ENCODE results near the gene RPS28. TPM values are rescaled to one million over a fixed set of nuclear protein-coding genes. Genes with fewer than 3 reads are reported as not detected.
"Not testable (repeated sequence)": the region's sequence is repeated elsewhere in the genome, so short reads cannot be mapped to it uniquely, and the experiment has no call there.

RPS28 gene
- total RNA-seq, 1 experiment from 2014 or later = 1,301 TPM

DNA sequence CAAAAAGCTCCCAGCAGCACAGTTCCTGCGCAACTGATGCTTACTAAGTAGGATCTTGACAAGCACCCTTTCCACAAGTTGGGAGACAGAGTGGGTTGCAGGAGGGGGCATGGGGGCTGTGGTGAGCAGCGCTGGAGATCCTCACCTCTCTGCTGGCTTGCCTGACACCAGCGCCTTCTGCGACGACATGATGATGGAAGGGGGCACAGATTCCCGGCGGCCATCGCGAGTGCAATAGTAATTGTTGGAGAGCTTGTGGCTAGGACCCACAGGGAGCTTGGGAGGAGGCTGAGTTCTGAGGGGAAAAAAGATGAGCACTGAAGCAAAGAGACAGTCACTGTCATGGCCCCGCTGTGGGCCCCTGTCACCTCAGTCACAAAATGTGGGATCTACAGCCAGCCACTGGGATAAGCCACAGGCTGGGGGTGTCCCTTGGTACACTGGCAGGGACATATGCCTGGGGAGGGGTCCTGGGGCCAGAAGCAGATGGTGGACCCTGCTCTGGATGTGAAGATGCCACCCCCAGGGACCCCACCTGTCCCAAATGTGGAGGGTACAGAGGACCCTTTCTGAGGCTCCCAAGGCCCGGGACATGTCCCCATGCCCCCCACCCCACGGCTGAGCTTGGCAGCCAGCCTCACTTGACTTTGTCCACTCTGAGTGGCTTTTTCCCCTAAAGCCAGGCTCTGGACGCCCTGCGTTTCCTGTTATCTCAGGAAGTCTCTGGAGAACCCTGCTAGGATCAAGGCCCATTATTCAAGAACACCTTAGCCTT, 4.8 kb upstream of the RPS28 start:
- intact Hi-C loops (cut with micrococcal nuclease; ENCODE audit: unreplicated experiment) = no loop called here
- Histone ChIP-seq H3K27me3 (replicated peaks; ENCODE audit: insufficient read depth, low read depth, low read length, poor library complexity) (no peaks in the 10 kb centered on the region), H3K36me3 (ENCODE audit: insufficient read depth, low read length, poor library complexity, severe bottlenecking) (peaks cover 18% of the 10 kb centered on the region), H3K4me3 (ENCODE audit: low read depth, low read length, poor library complexity, severe bottlenecking) (no peak overlapping the region), H3K27ac (ENCODE audit: low read depth, low read length, poor library complexity, severe bottlenecking) (no peak overlapping the region), H3K4me1 (ENCODE audit: insufficient read depth, low read length, poor library complexity, severe bottlenecking) (peaks cover 19% of the 10 kb centered on the region), H3K9me3 (ENCODE audit: low read depth, low read length, poor library complexity, severe bottlenecking) (no peaks in the 10 kb centered on the region)
- ChIA-PET POLR2A (ENCODE audit: low non-redundant PET) (no interaction called here), CTCF (no interaction called here)
- BruUV-seq (replicated peaks) = no TSS peak
- DNase-seq (ENCODE audit: low spot score) = no peak
- TF ChIP-seq, protein P1, sequence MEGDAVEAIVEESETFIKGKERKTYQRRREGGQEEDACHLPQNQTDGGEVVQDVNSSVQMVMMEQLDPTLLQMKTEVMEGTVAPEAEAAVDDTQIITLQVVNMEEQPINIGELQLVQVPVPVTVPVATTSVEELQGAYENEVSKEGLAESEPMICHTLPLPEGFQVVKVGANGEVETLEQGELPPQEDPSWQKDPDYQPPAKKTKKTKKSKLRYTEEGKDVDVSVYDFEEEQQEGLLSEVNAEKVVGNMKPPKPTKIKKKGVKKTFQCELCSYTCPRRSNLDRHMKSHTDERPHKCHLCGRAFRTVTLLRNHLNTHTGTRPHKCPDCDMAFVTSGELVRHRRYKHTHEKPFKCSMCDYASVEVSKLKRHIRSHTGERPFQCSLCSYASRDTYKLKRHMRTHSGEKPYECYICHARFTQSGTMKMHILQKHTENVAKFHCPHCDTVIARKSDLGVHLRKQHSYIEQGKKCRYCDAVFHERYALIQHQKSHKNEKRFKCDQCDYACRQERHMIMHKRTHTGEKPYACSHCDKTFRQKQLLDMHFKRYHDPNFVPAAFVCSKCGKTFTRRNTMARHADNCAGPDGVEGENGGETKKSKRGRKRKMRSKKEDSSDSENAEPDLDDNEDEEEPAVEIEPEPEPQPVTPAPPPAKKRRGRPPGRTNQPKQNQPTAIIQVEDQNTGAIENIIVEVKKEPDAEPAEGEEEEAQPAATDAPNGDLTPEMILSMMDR (conservative IDR thresholded peaks at IDR 0.05; ENCODE audit: low read depth, low read length) = no peak
- TF ChIP-seq EZH2 (IDR thresholded peaks at IDR 0.05; ENCODE audit: borderline replicate concordance, low read depth, low read length, poor library complexity, severe bottlenecking) = no peak

DNA sequence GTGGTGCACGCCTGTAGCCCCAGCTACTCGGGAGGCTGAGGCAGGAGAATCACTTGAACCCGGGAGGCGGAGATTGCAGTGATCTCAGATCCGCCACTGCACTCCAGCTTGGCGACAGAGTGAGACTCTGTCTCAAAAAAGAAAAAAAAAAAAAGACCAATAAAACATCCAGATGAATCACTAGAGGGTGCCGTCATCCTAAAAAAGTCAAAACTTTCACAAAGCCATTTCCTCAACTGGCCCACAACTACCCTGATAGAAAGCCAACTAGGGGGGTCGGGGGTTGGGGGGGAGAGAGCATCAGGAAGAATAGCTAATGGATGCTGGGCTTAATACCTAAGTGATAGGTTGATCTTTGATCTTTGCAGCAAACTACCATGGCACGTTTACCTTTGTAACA, 2.5 kb upstream of the RPS28 start:
- intact Hi-C loops (cut with micrococcal nuclease; ENCODE audit: unreplicated experiment); POLR2A ChIA-PET (ENCODE audit: low non-redundant PET); DNase-seq (ENCODE audit: low spot score); H3K27me3 ChIP-seq (replicated peaks; ENCODE audit: insufficient read depth, low read depth, low read length, poor library complexity); H3K9me3 ChIP-seq (ENCODE audit: low read depth, low read length, poor library complexity, severe bottlenecking); BruUV-seq (replicated peaks); H3K27ac ChIP-seq (ENCODE audit: low read depth, low read length, poor library complexity, severe bottlenecking); H3K4me3 ChIP-seq (ENCODE audit: low read depth, low read length, poor library complexity, severe bottlenecking): not testable (repeated sequence)
- CTCF ChIA-PET = interaction anchor here (0.7 kb wide), 2 partner anchors 36 to 260 kb away, joined by 3 to 5 read pairs; no protein-coding TSS in a partner anchor
- H3K4me1 ChIP-seq (ENCODE audit: insufficient read depth, low read length, poor library complexity, severe bottlenecking) = peaks cover 22% of the 10 kb centered on the region
- H3K36me3 ChIP-seq (ENCODE audit: insufficient read depth, low read length, poor library complexity, severe bottlenecking) = peaks cover 30% of the 10 kb centered on the region

DNA sequence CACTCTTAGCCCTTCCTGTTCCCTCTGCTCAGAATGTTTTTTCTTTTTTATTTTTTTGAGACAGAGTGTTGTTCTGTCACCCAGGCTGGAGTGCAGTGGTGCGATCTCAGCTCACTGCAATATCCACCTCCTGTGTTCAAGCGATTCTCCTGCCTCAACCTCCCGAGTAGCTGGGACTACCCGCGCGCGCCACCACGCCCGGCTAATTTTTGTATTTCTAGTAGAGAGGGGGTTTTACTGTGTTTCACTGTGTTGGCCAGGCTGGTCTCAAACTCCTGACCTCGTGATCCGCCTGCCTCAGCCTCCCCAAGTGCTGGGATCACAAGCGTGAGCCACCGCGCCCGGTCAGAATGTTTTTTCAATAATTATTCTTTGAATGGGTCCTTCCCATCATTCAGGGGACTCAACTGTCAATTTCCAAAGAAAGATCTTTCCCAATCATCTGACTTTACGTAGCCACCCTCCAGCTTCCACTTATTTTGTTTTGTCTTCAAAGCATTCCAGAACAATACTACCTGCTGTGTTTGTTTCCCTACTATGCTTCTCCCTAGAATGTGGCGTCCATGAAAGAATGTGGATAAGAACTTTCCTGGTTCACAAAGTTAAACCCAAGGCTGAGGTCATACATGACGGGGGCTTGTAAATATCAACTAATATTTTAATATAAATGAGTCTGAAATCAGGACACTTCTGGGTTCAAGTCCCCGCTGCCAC, 1.3 kb upstream of the RPS28 start:
- H3K27ac ChIP-seq (ENCODE audit: low read depth, low read length, poor library complexity, severe bottlenecking) = peak overlapping the region; percentile 93
- no peak for TF ChIP-seq EZH2 (IDR thresholded peaks at IDR 0.05; ENCODE audit: borderline replicate concordance, low read depth, low read length, poor library complexity, severe bottlenecking)
- TF ChIP-seq, protein P1 (conservative IDR thresholded peaks at IDR 0.05; ENCODE audit: low read depth, low read length) = no peak
- no peaks in the 10 kb centered on the region for H3K27me3 ChIP-seq (replicated peaks; ENCODE audit: insufficient read depth, low read depth, low read length, poor library complexity)
- H3K4me1 ChIP-seq (ENCODE audit: insufficient read depth, low read length, poor library complexity, severe bottlenecking) = peaks cover 22% of the 10 kb centered on the region
- intact Hi-C loops (cut with micrococcal nuclease; ENCODE audit: unreplicated experiment) = no loop called here
- DNase-seq (ENCODE audit: low spot score) = no peak
- H3K9me3 ChIP-seq (ENCODE audit: low read depth, low read length, poor library complexity, severe bottlenecking) = no peaks in the 10 kb centered on the region
- H3K4me3 ChIP-seq (ENCODE audit: low read depth, low read length, poor library complexity, severe bottlenecking) = peak overlapping the region; percentile 89
- BruUV-seq (replicated peaks) = TSS peak; percentile 76
- ChIA-PET CTCF (no interaction called here), POLR2A (ENCODE audit: low non-redundant PET) (interaction anchor here (0.6 kb wide), 1 partner anchor 581 kb away, joined by 4 read pairs; no protein-coding TSS in a partner anchor)
- peaks cover 33% of the 10 kb centered on the region for H3K36me3 ChIP-seq (ENCODE audit: insufficient read depth, low read length, poor library complexity, severe bottlenecking)
